M059J (cell line): ENCODE results near the gene GOLGA6L26. TPM values are rescaled to one million over a fixed set of nuclear protein-coding genes. Genes with fewer than 3 reads are reported as not detected.

Source experiments
- total RNA-seq: library from RNA; depleted of rRNA; stranded (reverse); fragments of >200 nt; shearing (Covaris generic); gene quantifications from 2 replicates; pipeline ENCODE4 v1.2.3, GENCODE V29; 2014; rRNA removed

The GOLGA6L26 gene
- total RNA-seq, 1 experiment from 2014 or later: not detected

Other genes starting within 250 kb of the GOLGA6L26 start
- gene GOLGA6L1, start 197.4 kb downstream of the GOLGA6L26 start, total RNA-seq: not detected in 2 replicates
- gene GOLGA8S, start 20.6 kb upstream of the GOLGA6L26 start, total RNA-seq: not detected in 2 replicates
- not detected in 2 replicates for gene GOLGA6L2, start 113.0 kb upstream of the GOLGA6L26 start, total RNA-seq
- gene MKRN3, start 231.5 kb upstream of the GOLGA6L26 start, total RNA-seq: 9.3 and 13.7 TPM in 2 replicates